AG04450 (cell line): ENCODE results near the gene PRDM5. TPM values are rescaled to one million over a fixed set of nuclear protein-coding genes. Genes with fewer than 3 reads are reported as not detected.

Experiments used
- CTCF ChIA-PET: fragments of 300-600, 350-600 bp; formaldehyde crosslinking; extraction: SDS; loops from one replicate; lab custom pipeline; 2022; ENCODE audit warnings: antibody characterized with exemption, inconsistent platforms; lab: Charles Lee
- POLR2A ChIA-PET: fragments of 350-600 bp; formaldehyde crosslinking; extraction: SDS; loops from one replicate; lab custom pipeline; 2021; ENCODE audit warnings: antibody characterized with exemption, inconsistent platforms; lab: Yijun Ruan, JAX
- DNase-seq: peaks from one replicate; pipeline ENCODE4 v3.0.0-alpha.2; 2011; ENCODE audit warnings: low read depth, low spot score
- H3K27ac ChIP-seq: one replicate; pipeline ENCODE4 v1.5.1; 2012; ENCODE audit warnings: low read depth, low read length, control low read depth
- H3K27me3 ChIP-seq: one replicate; pipeline ENCODE4 v1.6.0; 2012; ENCODE audit warnings: low read length; ENCODE audit not compliant: control insufficient read depth, insufficient read depth
- H3K4me3 ChIP-seq: 2 replicates; pipeline ENCODE4 v1.5.1; 2011; ENCODE audit warnings: mild to moderate bottlenecking, low read depth, low read length, control low read depth
- H3K9me3 ChIP-seq: 2 replicates; pipeline ENCODE4 v1.5.1; 2012; ENCODE audit warnings: low read length; ENCODE audit not compliant: control insufficient read depth, insufficient read depth
- polyA plus RNA-seq: library from polyadenylated mRNA; depleted of rRNA; stranded (reverse); fragments of >200 nt; gene quantifications from 2 replicates; pipeline ENCODE4 v1.2.3, GENCODE V29; 2011
- TF ChIP-seq, protein P1 (sequence below): IDR thresholded peaks from 2 replicates; pipeline ENCODE4 v1.5.1; 2011; ENCODE audit warnings: low read depth, low read length, control low read depth, inconsistent platforms

PRDM5 gene
- polyA plus RNA-seq, 1 experiment: 12.3 TPM

DNA sequence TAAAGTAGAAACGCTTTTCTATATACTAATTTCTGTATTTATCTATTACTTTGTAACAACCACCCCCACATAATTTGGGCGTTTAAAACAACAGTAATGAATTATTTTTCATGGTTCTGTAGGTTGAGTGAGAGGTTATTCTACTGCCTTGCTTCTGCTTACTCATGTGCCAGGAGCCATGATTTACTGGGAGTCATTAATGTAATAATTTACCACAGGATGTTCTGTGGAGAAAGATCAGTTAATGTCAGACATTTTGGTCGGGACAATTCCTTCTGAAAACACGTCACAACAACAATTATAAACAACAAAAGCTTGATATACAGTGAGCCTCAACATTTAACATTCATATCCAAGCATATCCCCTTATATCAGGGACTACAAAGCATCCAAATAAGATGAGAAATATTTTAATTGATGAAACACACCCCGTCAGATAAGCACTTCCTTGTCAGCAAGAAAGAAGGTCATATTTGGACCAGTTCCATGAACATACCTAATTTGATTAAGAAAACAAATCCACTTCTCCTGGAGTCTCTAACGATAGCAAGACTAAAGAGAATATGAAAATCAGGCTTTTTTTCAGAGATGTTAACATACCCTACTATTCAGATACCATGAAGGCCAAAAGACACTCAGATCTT lies 238.5 kb downstream of the PRDM5 start:
- H3K27me3 ChIP-seq: no peaks in the 10 kb centered on the region
- no peak overlapping the region for H3K4me3 ChIP-seq
- no peaks in the 10 kb centered on the region for H3K9me3 ChIP-seq
- DNase-seq: no peak
- CTCF ChIA-PET: no interaction called here
- TF ChIP-seq, protein P1, sequence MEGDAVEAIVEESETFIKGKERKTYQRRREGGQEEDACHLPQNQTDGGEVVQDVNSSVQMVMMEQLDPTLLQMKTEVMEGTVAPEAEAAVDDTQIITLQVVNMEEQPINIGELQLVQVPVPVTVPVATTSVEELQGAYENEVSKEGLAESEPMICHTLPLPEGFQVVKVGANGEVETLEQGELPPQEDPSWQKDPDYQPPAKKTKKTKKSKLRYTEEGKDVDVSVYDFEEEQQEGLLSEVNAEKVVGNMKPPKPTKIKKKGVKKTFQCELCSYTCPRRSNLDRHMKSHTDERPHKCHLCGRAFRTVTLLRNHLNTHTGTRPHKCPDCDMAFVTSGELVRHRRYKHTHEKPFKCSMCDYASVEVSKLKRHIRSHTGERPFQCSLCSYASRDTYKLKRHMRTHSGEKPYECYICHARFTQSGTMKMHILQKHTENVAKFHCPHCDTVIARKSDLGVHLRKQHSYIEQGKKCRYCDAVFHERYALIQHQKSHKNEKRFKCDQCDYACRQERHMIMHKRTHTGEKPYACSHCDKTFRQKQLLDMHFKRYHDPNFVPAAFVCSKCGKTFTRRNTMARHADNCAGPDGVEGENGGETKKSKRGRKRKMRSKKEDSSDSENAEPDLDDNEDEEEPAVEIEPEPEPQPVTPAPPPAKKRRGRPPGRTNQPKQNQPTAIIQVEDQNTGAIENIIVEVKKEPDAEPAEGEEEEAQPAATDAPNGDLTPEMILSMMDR: no peak
- POLR2A ChIA-PET: no interaction called here
- no peak overlapping the region for H3K27ac ChIP-seq

DNA sequence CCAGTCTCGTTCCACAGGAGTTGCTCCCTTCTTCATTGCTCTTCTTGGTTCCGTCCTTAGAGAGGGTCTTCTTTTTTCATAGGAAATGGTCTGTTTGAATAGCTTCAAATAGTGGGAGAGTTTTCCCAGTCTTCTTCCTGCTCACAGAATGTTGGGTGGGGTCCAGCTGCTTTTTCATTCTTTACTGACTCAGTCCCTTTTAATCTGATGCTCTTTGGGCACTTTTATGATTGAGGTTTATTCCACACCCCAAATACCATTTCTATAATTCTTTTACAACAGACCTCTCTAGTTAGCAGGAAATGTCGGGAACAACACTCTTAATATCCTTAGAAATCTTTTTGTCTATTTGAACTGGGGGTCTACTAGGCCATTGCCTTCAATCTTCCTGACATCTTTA lies 239.5 kb downstream of the PRDM5 start:
- Histone ChIP-seq H3K27me3 (no peaks in the 10 kb centered on the region), H3K4me3 (no peak overlapping the region), H3K9me3 (no peaks in the 10 kb centered on the region), H3K27ac (no peak overlapping the region)
- no peak for DNase-seq
- POLR2A ChIA-PET: no interaction called here
- CTCF ChIA-PET: no interaction called here
- TF ChIP-seq, protein P1: no peak

DNA sequence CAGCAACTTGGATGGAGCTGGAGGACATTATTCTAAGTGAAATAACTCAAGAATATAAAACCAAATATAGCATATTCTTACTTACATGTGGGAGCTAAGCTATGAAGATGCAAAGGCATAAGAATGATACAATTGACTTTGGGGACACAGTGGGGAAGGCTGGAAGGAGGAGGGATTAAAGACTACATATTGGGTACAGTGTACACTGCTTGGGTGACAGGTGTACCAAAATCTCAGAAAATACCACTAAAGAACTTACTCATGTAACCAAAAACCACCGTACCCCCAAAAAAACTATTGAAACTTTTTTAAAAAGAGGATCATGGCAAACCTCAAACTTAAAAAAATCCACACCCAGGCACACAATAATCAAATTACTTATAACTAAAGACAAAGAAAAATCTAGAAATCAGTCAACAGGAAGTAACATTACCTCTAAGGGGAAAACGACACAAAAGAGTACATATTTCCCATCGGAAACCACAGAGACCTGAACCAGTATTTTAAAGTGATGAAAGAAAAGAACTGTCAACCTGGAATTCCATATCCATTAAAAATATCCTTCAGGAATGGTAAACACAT lies 241.8 kb downstream of the PRDM5 start:
- ChIA-PET CTCF (no interaction called here), POLR2A (no interaction called here)
- Histone ChIP-seq H3K27me3 (no peaks in the 10 kb centered on the region), H3K4me3 (no peak overlapping the region), H3K27ac (no peak overlapping the region), H3K9me3 (no peaks in the 10 kb centered on the region)
- no peak for DNase-seq
- TF ChIP-seq, protein P1: no peak

DNA sequence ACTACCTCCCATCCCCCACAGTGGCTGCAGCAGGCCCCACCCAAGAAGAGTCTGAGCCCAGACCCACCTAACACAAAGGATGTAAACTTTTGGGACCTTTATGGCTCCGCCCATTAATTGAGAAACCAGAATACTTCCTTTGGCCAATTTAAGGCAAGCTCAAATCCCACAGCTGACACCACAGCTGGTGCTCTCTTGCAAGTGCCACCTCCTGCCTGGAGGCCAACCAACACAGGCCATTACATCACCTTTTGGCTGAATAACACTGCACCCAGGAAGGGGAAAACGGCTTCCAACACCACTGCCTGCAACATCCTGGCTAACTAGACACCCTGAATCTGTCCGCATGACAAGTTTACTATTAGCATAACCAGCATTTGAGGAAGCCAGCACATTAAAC lies 248.8 kb downstream of the PRDM5 start:
- no peak for DNase-seq
- ChIA-PET POLR2A (no interaction called here), CTCF (no interaction called here)

More for the DNA sequence above, 248.8 kb downstream of the PRDM5 start:
- TF ChIP-seq, protein P1: no peak
- H3K9me3 ChIP-seq: no peaks in the 10 kb centered on the region
- no peak overlapping the region for H3K4me3 ChIP-seq
- H3K27ac ChIP-seq: no peak overlapping the region
- H3K27me3 ChIP-seq: no peaks in the 10 kb centered on the region
